Ishikawa (cell line): ENCODE data around the gene RELN.

ENCODE experiments used
- EGR1 ChIP-seq: IDR thresholded peaks from 2 replicates; pipeline ENCODE4 v1.6.1; 2012
- EP300 ChIP-seq: IDR thresholded peaks from 2 replicates; pipeline ENCODE4 v1.6.1; 2012; ENCODE audit warnings: borderline replicate concordance
- TAF1 ChIP-seq: IDR thresholded peaks from 2 replicates; pipeline ENCODE4 v1.6.1; 2012; ENCODE audit warnings: low read depth, mild to moderate bottlenecking
- TCF12 ChIP-seq: IDR thresholded peaks from 2 replicates; pipeline ENCODE4 v1.6.1; 2012; ENCODE audit warnings: low read depth
- ZBTB7A ChIP-seq: IDR thresholded peaks from 2 replicates; pipeline ENCODE4 v1.6.1; 2012; ENCODE audit warnings: low read depth
- TF ChIP-seq, protein P1 (sequence below): IDR thresholded peaks from 2 replicates; pipeline ENCODE4 v1.6.1; 2012; ENCODE audit warnings: low read depth, mild to moderate bottlenecking
- TF ChIP-seq, protein P2 (sequence below): IDR thresholded peaks from 2 replicates; pipeline ENCODE4 v1.6.1; 2012

DNA sequence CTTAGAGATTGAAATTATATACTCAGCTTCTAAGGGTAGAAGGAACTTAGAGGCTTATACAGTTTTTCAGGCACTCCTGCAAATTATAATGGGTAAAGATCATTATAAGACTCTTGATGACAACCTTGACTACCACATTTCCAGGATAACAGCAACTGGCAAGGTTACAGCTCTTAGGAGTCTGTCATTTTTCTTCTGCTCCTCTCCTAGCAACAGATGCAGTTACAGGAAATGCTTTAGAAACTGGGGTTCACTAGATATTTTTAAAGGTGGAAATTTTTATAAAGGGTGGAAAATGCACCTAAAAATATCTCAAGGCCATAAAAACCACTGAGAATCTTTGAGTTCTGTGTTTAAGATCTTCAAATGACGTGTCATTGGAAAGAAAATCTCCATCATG lies 185.8 kb downstream of the RELN start:
- TF ChIP-seq TAF1 (no peak), TCF12 (no peak), EP300 (no peak), ZBTB7A (no peak), EGR1 (no peak)
- TF ChIP-seq, protein P1, sequence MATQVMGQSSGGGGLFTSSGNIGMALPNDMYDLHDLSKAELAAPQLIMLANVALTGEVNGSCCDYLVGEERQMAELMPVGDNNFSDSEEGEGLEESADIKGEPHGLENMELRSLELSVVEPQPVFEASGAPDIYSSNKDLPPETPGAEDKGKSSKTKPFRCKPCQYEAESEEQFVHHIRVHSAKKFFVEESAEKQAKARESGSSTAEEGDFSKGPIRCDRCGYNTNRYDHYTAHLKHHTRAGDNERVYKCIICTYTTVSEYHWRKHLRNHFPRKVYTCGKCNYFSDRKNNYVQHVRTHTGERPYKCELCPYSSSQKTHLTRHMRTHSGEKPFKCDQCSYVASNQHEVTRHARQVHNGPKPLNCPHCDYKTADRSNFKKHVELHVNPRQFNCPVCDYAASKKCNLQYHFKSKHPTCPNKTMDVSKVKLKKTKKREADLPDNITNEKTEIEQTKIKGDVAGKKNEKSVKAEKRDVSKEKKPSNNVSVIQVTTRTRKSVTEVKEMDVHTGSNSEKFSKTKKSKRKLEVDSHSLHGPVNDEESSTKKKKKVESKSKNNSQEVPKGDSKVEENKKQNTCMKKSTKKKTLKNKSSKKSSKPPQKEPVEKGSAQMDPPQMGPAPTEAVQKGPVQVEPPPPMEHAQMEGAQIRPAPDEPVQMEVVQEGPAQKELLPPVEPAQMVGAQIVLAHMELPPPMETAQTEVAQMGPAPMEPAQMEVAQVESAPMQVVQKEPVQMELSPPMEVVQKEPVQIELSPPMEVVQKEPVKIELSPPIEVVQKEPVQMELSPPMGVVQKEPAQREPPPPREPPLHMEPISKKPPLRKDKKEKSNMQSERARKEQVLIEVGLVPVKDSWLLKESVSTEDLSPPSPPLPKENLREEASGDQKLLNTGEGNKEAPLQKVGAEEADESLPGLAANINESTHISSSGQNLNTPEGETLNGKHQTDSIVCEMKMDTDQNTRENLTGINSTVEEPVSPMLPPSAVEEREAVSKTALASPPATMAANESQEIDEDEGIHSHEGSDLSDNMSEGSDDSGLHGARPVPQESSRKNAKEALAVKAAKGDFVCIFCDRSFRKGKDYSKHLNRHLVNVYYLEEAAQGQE, result no peak
- TF ChIP-seq, protein P2, sequence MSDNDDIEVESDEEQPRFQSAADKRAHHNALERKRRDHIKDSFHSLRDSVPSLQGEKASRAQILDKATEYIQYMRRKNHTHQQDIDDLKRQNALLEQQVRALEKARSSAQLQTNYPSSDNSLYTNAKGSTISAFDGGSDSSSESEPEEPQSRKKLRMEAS, result no peak
